GM12864 (cell line): ENCODE results near the gene MLANA.
A peak's percentile ranks its signal among the peaks of the same experiment; 100 is the strongest.

Experiments
- DNase-seq: peaks from one replicate; pipeline ENCODE4 v3.0.0-alpha.2; 2011; ENCODE audit warnings: low read depth
- H3K4me3 ChIP-seq: 2 replicates; pipeline ENCODE4 v1.5.1; 2011; ENCODE audit warnings: mild to moderate bottlenecking, low read depth, low read length, control low read depth
- CTCF ChIP-seq: IDR thresholded peaks from 2 replicates; pipeline ENCODE4 v1.5.1; 2011; ENCODE audit warnings: low read depth, mild to moderate bottlenecking, moderate library complexity, low read length, control low read depth, inconsistent platforms; ENCODE audit errors: missing control alignments

MLANA gene

GRCh38 chr9:5890641-5891040, at the start of gene MLANA:
Gene MLANA (plus strand): TSS chr9:5890889. CDS start chr9:5892475, 1,586 bp downstream.
- no peak within 1 kb of the TSS for H3K4me3 ChIP-seq
- TF ChIP-seq CTCF, result no peak
- DNase-seq, result no peak

GRCh38 chr9:5841771-5842573, 48.7 kb upstream of the MLANA start:
- DNase-seq, result peak; percentile 25
- no peak for TF ChIP-seq CTCF
- no peak overlapping the region for H3K4me3 ChIP-seq

- no peak for DNase-seq
- no peak overlapping the region for H3K4me3 ChIP-seq
- TF ChIP-seq CTCF, result no peak
Observed at GRCh38 chr9:5842929-5843793, 47.5 kb upstream of the MLANA start.

GRCh38 chr9:5843794-5844471, 46.8 kb upstream of the MLANA start:
- no peak for TF ChIP-seq CTCF

GRCh38 chr9:5845157-5845531, 45.5 kb upstream of the MLANA start:
- no peak for DNase-seq
- H3K4me3 ChIP-seq, result no peak overlapping the region
- TF ChIP-seq CTCF, result no peak

More at GRCh38 chr9:5843794-5844471, 46.8 kb upstream of the MLANA start:
- no peak overlapping the region for H3K4me3 ChIP-seq
- DNase-seq, result no peak

- H3K4me3 ChIP-seq, result no peak overlapping the region
- TF ChIP-seq CTCF, result no peak
- no peak for DNase-seq
Observed at GRCh38 chr9:5846096-5846495, 44.6 kb upstream of the MLANA start.
